RWPE1 (cell line): Measurements from ENCODE around the gene RPUSD3.

Source experiments
- CTCF ChIA-PET: fragments of 350-600 bp; sonication (Branson Sonifier 250); formaldehyde crosslinking; extraction: SDS; loops from one replicate; lab custom pipeline; 2021; lab: Yijun Ruan, JAX
- POLR2A ChIA-PET: fragments of 400-600 bp; formaldehyde crosslinking; extraction: SDS; loops from one replicate; lab custom pipeline; 2020; ENCODE audit warnings: antibody characterized with exemption; ENCODE audit not compliant: low non-redundant PET; lab: Yijun Ruan, JAX
- DNase-seq: peaks from one replicate; pipeline ENCODE4 v3.0.0; 2012; ENCODE audit warnings: low spot score
- H3K27ac ChIP-seq: fragments of 450-650 bp; 2 replicates; pipeline ENCODE4 v1.5.1; 2017
- TF ChIP-seq, protein P1 (sequence below): fragments of 450-650 bp; conservative IDR thresholded peaks from 2 replicates; pipeline ENCODE4 v1.5.1; 2017; ENCODE audit warnings: low read depth, mild to moderate bottlenecking

The RPUSD3 gene

GRCh38 chr3:9887480-9887879 is 43.7 kb upstream of the RPUSD3 start:
- DNase-seq, result no peak
- H3K27ac ChIP-seq, result peak overlapping the region; percentile 27; the same call in 1 of the 2 replicates
- TF ChIP-seq, protein P1, sequence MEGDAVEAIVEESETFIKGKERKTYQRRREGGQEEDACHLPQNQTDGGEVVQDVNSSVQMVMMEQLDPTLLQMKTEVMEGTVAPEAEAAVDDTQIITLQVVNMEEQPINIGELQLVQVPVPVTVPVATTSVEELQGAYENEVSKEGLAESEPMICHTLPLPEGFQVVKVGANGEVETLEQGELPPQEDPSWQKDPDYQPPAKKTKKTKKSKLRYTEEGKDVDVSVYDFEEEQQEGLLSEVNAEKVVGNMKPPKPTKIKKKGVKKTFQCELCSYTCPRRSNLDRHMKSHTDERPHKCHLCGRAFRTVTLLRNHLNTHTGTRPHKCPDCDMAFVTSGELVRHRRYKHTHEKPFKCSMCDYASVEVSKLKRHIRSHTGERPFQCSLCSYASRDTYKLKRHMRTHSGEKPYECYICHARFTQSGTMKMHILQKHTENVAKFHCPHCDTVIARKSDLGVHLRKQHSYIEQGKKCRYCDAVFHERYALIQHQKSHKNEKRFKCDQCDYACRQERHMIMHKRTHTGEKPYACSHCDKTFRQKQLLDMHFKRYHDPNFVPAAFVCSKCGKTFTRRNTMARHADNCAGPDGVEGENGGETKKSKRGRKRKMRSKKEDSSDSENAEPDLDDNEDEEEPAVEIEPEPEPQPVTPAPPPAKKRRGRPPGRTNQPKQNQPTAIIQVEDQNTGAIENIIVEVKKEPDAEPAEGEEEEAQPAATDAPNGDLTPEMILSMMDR, result no peak
- CTCF ChIA-PET, result no interaction called here
- POLR2A ChIA-PET, result no interaction called here

DNA sequence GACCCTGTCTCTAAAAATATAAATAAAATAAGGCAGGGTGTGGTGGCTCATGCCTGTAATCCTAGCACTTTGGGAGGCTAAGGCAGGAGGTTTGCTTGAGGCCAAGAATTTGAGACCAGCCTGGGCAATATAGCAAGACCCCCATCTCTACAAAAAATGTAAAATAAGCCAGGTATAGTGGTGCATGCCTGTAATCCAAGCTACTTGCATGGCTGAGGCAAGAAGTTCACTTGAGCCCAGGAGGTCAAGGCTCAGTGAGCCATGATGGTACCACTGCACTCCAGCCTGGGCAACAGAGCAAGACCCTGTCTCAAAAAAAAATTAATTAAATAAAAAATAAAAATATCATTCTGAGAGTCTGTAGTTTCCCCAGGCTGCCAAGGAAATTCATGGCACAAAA is 42.5 kb upstream of the RPUSD3 start:
- ChIA-PET CTCF (interaction anchor here (0.6 kb wide), 1 partner anchor 18 kb away, joined by 4 read pairs; no protein-coding TSS in a partner anchor), POLR2A (no interaction called here)
- TF ChIP-seq, protein P1, result no peak
- no peak for DNase-seq
- peak overlapping the region; percentile 89; the same call in 1 of the 2 replicates for H3K27ac ChIP-seq

GRCh38 chr3:9884555-9885165 is 40.9 kb upstream of the RPUSD3 start:
- TF ChIP-seq, protein P1, result no peak
- peak overlapping the region; percentile 89 for H3K27ac ChIP-seq
- CTCF ChIA-PET, result interaction anchor here (0.7 kb wide), 1 partner anchor 19 kb away, joined by 3 read pairs; no protein-coding TSS in a partner anchor
- peak; percentile 88 for DNase-seq
- POLR2A ChIA-PET, result no interaction called here

DNA sequence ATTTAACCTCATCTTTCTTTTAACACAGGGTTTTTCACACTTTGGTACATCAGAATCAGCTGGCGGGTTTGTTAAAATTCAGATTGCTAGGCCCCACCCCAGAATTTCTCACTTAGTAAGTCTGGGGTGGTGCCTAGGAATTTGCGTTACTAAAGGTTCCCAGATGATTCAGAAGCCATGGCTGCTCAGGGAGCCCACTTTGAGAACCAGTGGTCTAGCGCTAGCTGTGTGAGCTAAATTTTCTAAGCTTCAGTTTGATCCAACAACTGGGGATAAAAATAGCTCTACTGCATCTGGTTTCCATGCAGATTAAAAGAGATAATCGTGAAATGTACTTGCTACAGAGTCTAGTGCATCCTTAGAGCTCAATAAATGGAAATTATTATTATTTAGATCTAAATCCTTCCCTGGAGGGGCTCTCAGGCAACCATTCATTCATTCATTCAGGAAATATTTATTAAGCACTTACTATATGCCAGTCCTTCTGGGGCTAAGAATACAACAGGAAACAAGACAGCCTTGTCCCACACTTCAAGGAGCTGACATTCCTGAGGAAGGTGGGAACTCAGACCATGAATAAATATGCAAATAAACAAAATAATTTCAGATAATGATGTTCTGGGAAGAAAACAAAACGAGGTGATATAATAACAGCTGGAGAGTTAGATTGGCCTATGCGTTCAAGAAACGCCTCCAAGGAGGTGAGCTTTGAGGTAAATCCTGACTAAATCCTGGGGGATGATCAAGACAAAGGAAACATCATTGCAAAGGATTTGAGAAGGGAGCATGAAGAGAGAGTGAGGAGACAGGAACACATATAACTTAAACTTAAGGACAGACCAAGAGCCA is 40.1 kb upstream of the RPUSD3 start:
- ChIA-PET CTCF (interaction anchor here (0.7 kb wide), 2 partner anchors 10 to 19 kb away, joined by 3 to 6 read pairs; no protein-coding TSS in a partner anchor), POLR2A (interaction anchor here (0.6 kb wide), 1 partner anchor 270 kb away, joined by 7 read pairs; no protein-coding TSS in a partner anchor)
- H3K27ac ChIP-seq, result peak overlapping the region; percentile 89
- no peak for DNase-seq
- TF ChIP-seq, protein P1, result no peak

- CTCF ChIA-PET, result no interaction called here
- POLR2A ChIA-PET, result no interaction called here
- H3K27ac ChIP-seq, result no peak overlapping the region
- TF ChIP-seq, protein P1, result no peak
- DNase-seq, result no peak
These were observed 37.6 kb upstream of the RPUSD3 start for GRCh38 chr3:9881441-9881840.

GRCh38 chr3:9879830-9880549 is 36.2 kb upstream of the RPUSD3 start, which contains the start of gene CIDEC:
TSS of gene CIDEC (minus strand) at chr3:9880253. CDS start at chr3:9878486, 1,767 bp downstream.
- peak within 1 kb of the TSS; percentile 29; the same call in 1 of the 2 replicates for H3K27ac ChIP-seq
- TF ChIP-seq, protein P1, result no peak
- CTCF ChIA-PET, result no interaction called here
- DNase-seq, result no peak
- POLR2A ChIA-PET, result no interaction called here
